GM21360 (cell line): ENCODE data around the gene ANKRD29.

Experiments
- ATAC-seq: cut with Tn5 transposase; IDR thresholded peaks from one replicate; pipeline ENCODE4 v1.9.1; 2021; ENCODE audit warnings: mild to moderate bottlenecking, moderate library complexity; ENCODE audit not compliant: unreplicated experiment

Gene ANKRD29

GRCh38 chr18:23684515-23685197 lies 21.9 kb upstream of the ANKRD29 start:
- no peak for ATAC-seq

- no peak for ATAC-seq
Measured at GRCh38 chr18:23683671-23684070, 21.0 kb upstream of the ANKRD29 start.

- no peak for ATAC-seq
Measured at GRCh38 chr18:23683155-23683554, 20.4 kb upstream of the ANKRD29 start.

- no peak for ATAC-seq
Measured at GRCh38 chr18:23682472-23682871, 19.8 kb upstream of the ANKRD29 start.

- no peak for ATAC-seq
Measured at GRCh38 chr18:23682045-23682444, 19.3 kb upstream of the ANKRD29 start.

GRCh38 chr18:23675896-23676295 lies 13.2 kb upstream of the ANKRD29 start:
- no peak for ATAC-seq

GRCh38 chr18:23675236-23675635 lies 12.5 kb upstream of the ANKRD29 start:
- ATAC-seq: no peak

- ATAC-seq: no peak
Measured at GRCh38 chr18:23673725-23674124, 11.0 kb upstream of the ANKRD29 start.

- no peak for ATAC-seq
Measured at GRCh38 chr18:23671564-23671963, 8.9 kb upstream of the ANKRD29 start.

- ATAC-seq: no peak
Measured at GRCh38 chr18:23669804-23670405, 7.2 kb upstream of the ANKRD29 start.

- ATAC-seq: no peak
Measured at GRCh38 chr18:23669202-23669766, 6.6 kb upstream of the ANKRD29 start.

GRCh38 chr18:23668731-23669130 lies 6.0 kb upstream of the ANKRD29 start:
- no peak for ATAC-seq

- no peak for ATAC-seq
Measured at GRCh38 chr18:23667114-23667513, 4.4 kb upstream of the ANKRD29 start.

- ATAC-seq: no peak
Measured at GRCh38 chr18:23664674-23665073, 2.0 kb upstream of the ANKRD29 start.

- no peak for ATAC-seq
Measured at GRCh38 chr18:23661735-23662308, 889 bp downstream of the ANKRD29 start.

GRCh38 chr18:23658285-23658684 lies 4.4 kb downstream of the ANKRD29 start:
- no peak for ATAC-seq

GRCh38 chr18:23652232-23652631 lies 10.5 kb downstream of the ANKRD29 start:
- ATAC-seq: no peak

GRCh38 chr18:23650968-23651927 lies 11.5 kb downstream of the ANKRD29 start:
- no peak for ATAC-seq

GRCh38 chr18:23648940-23649607 lies 13.6 kb downstream of the ANKRD29 start:
- no peak for ATAC-seq

GRCh38 chr18:23648456-23648855 lies 14.3 kb downstream of the ANKRD29 start:
- ATAC-seq: no peak
